ENCODE measurements around the gene DDX31. TPM values are rescaled to one million over a fixed set of nuclear protein-coding genes. Genes with fewer than 3 reads are reported as not detected.
A peak's percentile ranks its signal among the peaks of the same experiment; 100 is the strongest.

DDX31 gene
- total and polyA plus RNA-seq, 9 donors = 9.7 to 19.6 (median 14.1) TPM

GRCh38 chr9:132708239-132708638 lies 38.5 kb upstream of the DDX31 start:
- no peaks in the 10 kb centered on the region for H3K9me3 ChIP-seq
- H3K36me3 ChIP-seq = no peaks in the 10 kb centered on the region
- no peak overlapping the region for H3K4me3 ChIP-seq
- no peak overlapping the region for H3K27ac ChIP-seq
- TF ChIP-seq, protein P1, sequence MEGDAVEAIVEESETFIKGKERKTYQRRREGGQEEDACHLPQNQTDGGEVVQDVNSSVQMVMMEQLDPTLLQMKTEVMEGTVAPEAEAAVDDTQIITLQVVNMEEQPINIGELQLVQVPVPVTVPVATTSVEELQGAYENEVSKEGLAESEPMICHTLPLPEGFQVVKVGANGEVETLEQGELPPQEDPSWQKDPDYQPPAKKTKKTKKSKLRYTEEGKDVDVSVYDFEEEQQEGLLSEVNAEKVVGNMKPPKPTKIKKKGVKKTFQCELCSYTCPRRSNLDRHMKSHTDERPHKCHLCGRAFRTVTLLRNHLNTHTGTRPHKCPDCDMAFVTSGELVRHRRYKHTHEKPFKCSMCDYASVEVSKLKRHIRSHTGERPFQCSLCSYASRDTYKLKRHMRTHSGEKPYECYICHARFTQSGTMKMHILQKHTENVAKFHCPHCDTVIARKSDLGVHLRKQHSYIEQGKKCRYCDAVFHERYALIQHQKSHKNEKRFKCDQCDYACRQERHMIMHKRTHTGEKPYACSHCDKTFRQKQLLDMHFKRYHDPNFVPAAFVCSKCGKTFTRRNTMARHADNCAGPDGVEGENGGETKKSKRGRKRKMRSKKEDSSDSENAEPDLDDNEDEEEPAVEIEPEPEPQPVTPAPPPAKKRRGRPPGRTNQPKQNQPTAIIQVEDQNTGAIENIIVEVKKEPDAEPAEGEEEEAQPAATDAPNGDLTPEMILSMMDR (IDR thresholded peaks at IDR 0.05) = no peak
- TF ChIP-seq POLR2A (IDR thresholded peaks at IDR 0.05) (no peak), EP300 (IDR thresholded peaks at IDR 0.05) (no peak)
- peaks cover 1% of the 10 kb centered on the region for H3K4me1 ChIP-seq (ENCODE audit: insufficient read depth)
- H3K27me3 ChIP-seq = no peaks in the 10 kb centered on the region
- no peak for DNase-seq
- 86 to 92% (median 92%) methylated on average over 8 of the region's 8 CpGs for WGBS, 3 donors
- intact Hi-C loops (cut with DNase I) = no loop called here

DNA sequence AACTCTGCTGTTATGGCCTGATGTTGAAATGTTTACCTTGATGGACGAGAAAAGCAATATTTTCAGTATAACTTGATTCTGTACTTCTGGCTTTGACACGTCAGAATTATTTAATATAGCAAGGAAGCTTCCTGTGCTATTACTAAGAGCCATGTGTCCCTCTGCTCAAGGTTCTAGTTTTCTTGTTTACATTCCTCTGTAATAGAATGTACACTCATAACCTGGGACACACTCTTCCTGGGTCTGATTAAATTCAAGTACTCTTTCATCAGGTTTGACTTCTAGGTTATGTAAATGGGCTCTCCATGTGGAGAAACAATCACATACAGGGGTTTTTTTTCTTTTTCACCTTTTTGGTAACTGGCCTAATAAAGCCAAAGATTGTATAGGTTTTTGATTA lies 33.6 kb upstream of the DDX31 start:
- H3K4me1 ChIP-seq (ENCODE audit: insufficient read depth) = peaks cover 1% of the 10 kb centered on the region

GRCh38 chr9:132702254-132702653 lies 32.5 kb upstream of the DDX31 start:
- Histone ChIP-seq H3K9me3 (no peaks in the 10 kb centered on the region), H3K4me1 (ENCODE audit: insufficient read depth) (peaks cover 1% of the 10 kb centered on the region), H3K27ac (no peak overlapping the region), H3K4me3 (no peak overlapping the region), H3K27me3 (no peaks in the 10 kb centered on the region), H3K36me3 (no peaks in the 10 kb centered on the region)
- intact Hi-C loops (cut with DNase I) = no loop called here
- WGBS, 3 donors = 0 to 51% (median 1%) methylated on average over 1 of the region's 1 CpG
- DNase-seq = no peak
- no peak for TF ChIP-seq POLR2A (IDR thresholded peaks at IDR 0.05)
- TF ChIP-seq EP300 (IDR thresholded peaks at IDR 0.05) = no peak
- TF ChIP-seq, protein P1 (IDR thresholded peaks at IDR 0.05) = no peak

More for the DNA sequence above, 33.6 kb upstream of the DDX31 start:
- TF ChIP-seq, protein P1 (IDR thresholded peaks at IDR 0.05) = no peak
- TF ChIP-seq EP300 (IDR thresholded peaks at IDR 0.05) (no peak), POLR2A (IDR thresholded peaks at IDR 0.05) (no peak)
- Histone ChIP-seq H3K36me3 (no peaks in the 10 kb centered on the region), H3K27ac (peak overlapping the region in 1 of 2 donors; percentile 46), H3K9me3 (no peaks in the 10 kb centered on the region), H3K27me3 (no peaks in the 10 kb centered on the region), H3K4me3 (no peak overlapping the region)
- 6 to 14% (median 8%) methylated on average over 2 of the region's 2 CpGs for WGBS, 3 donors
- intact Hi-C loops (cut with DNase I) = no loop called here
- no peak for DNase-seq

- peak overlapping the region in 1 of 2 donors; percentile 11 for H3K27ac ChIP-seq
- H3K9me3 ChIP-seq = no peaks in the 10 kb centered on the region
- peaks cover 1% of the 10 kb centered on the region for H3K4me1 ChIP-seq (ENCODE audit: insufficient read depth)
- H3K27me3 ChIP-seq = no peaks in the 10 kb centered on the region
- WGBS, 3 donors = 0 to 8% (median 4%) methylated on average over 1 of the region's 1 CpG
- DNase-seq = no peak
- TF ChIP-seq, protein P1 (IDR thresholded peaks at IDR 0.05) = no peak
- TF ChIP-seq EP300 (IDR thresholded peaks at IDR 0.05) (no peak), POLR2A (IDR thresholded peaks at IDR 0.05) (no peak)
- H3K4me3 ChIP-seq = no peak overlapping the region
- no peaks in the 10 kb centered on the region for H3K36me3 ChIP-seq
- intact Hi-C loops (cut with DNase I) = no loop called here
Measured at GRCh38 chr9:132699956-132700355, 30.2 kb upstream of the DDX31 start.
